GM23338 (cell line): ENCODE measurements around the gene TTLL8. TPM values are rescaled to one million over a fixed set of nuclear protein-coding genes. Genes with fewer than 3 reads are reported as not detected.

Source experiments
- ATAC-seq: fragments of 200-7000 bp; cut with Tn5 transposase; 3 replicates; pipeline ENCODE4 v1.9.1; 2020
- DNase-seq: peaks from one replicate; pipeline ENCODE4 v3.0.0-alpha.2; 2015; ENCODE audit warnings: low spot score
- H2AFZ ChIP-seq: fragments of 200-600 bp; sonication (generic); 2 replicates; pipeline ENCODE4 v1.8.0; 2016; ENCODE audit warnings: antibody characterized with exemption, mild to moderate bottlenecking, moderate library complexity
- H3F3A ChIP-seq: fragments of 200-600 bp; sonication (generic); replicated peaks from 2 replicates; pipeline ENCODE4 v1.8.0; 2017; ENCODE audit warnings: antibody characterized with exemption, mixed run types, low read depth
- H3K27ac ChIP-seq: fragments of 200-600 bp; sonication (generic); 2 replicates; pipeline ENCODE4 v1.6.1; 2016; ENCODE audit warnings: low read depth
- H3K27me3 ChIP-seq: fragments of 200-600 bp; sonication (generic); 2 replicates; pipeline ENCODE4 v1.8.0; 2016; ENCODE audit warnings: mild to moderate bottlenecking, mixed run types, moderate library complexity; ENCODE audit not compliant: insufficient read depth
- H3K36me3 ChIP-seq: fragments of 200-600 bp; sonication (generic); 2 replicates; pipeline ENCODE4 v1.8.0; 2016; ENCODE audit warnings: mild to moderate bottlenecking; ENCODE audit not compliant: insufficient read depth
- H3K4me1 ChIP-seq: fragments of 200-600 bp; sonication (generic); 2 replicates; pipeline ENCODE4 v1.8.0; 2016; ENCODE audit warnings: mild to moderate bottlenecking, moderate library complexity; ENCODE audit not compliant: insufficient read depth
- H3K4me2 ChIP-seq: fragments of 200-600 bp; sonication (generic); 2 replicates; pipeline ENCODE4 v1.7.1; 2017; ENCODE audit warnings: mixed run types
- H3K4me3 ChIP-seq: fragments of 200-600 bp; sonication (generic); 2 replicates; pipeline ENCODE4 v1.6.1; 2016; ENCODE audit warnings: mixed run types
- H3K79me2 ChIP-seq: fragments of 200-600 bp; sonication (generic); replicated peaks from 2 replicates; pipeline ENCODE4 v1.8.0; 2017; ENCODE audit warnings: mild to moderate bottlenecking; ENCODE audit not compliant: insufficient read depth
- H3K9me2 ChIP-seq: fragments of 200-600 bp; sonication (generic); 2 replicates; pipeline ENCODE4 v1.8.0; 2017; ENCODE audit not compliant: insufficient read depth
- H4K20me1 ChIP-seq: fragments of 200-600 bp; sonication (generic); replicated peaks from 2 replicates; pipeline ENCODE4 v1.8.0; 2017; ENCODE audit warnings: mild to moderate bottlenecking; ENCODE audit not compliant: insufficient read depth
- H3K27ac Mint-ChIP-seq: 2 replicates; pipeline ENCODE4 v1.8.0; 2020; ENCODE audit warnings: inconsistent platforms, mild to moderate bottlenecking, moderate library complexity, mixed read lengths
- H3K27me3 Mint-ChIP-seq: 3 replicates; pipeline ENCODE4 v1.8.0; 2022; ENCODE audit warnings: low read depth, mild to moderate bottlenecking, moderate library complexity, mixed read lengths, inconsistent platforms; ENCODE audit not compliant: insufficient read depth, poor library complexity
- H3K36me3 Mint-ChIP-seq: 3 replicates; pipeline ENCODE4 v1.8.0; 2021; ENCODE audit warnings: low read depth, mild to moderate bottlenecking, inconsistent platforms, moderate library complexity, mixed read lengths
- H3K4me1 Mint-ChIP-seq: 3 replicates; pipeline ENCODE4 v1.8.0; 2020; ENCODE audit warnings: mild to moderate bottlenecking, inconsistent platforms, mixed read lengths
- H3K4me3 Mint-ChIP-seq: 3 replicates; pipeline ENCODE4 v1.8.0; 2021; ENCODE audit warnings: moderate library complexity, mild to moderate bottlenecking, inconsistent platforms, mixed read lengths
- H3K9me3 Mint-ChIP-seq: 3 replicates; pipeline ENCODE4 v1.8.0; 2020; ENCODE audit warnings: moderate library complexity, mild to moderate bottlenecking, inconsistent platforms, mixed read lengths
- EZH2 ChIP-seq: fragments of 200-600 bp; sonication (generic); IDR thresholded peaks from one replicate; pipeline ENCODE4 v1.8.0; 2017; ENCODE audit warnings: antibody characterized with exemption, mild to moderate bottlenecking, low read depth; ENCODE audit not compliant: unreplicated experiment
- EZH2phosphoT487 ChIP-seq: fragments of 200-600 bp; sonication (generic); IDR thresholded peaks from one replicate; pipeline ENCODE4 v1.8.1; 2018; ENCODE audit warnings: antibody characterized with exemption; ENCODE audit not compliant: unreplicated experiment
- JUNB ChIP-seq: IDR thresholded peaks from one replicate; pipeline ENCODE4 v1.6.1; 2016; ENCODE audit warnings: antibody characterized with exemption; ENCODE audit not compliant: unreplicated experiment
- NANOG ChIP-seq: IDR thresholded peaks from 2 replicates; pipeline ENCODE4 v1.6.1; 2016; ENCODE audit warnings: antibody characterized with exemption, borderline replicate concordance
- POLR2AphosphoS5 ChIP-seq: IDR thresholded peaks from 2 replicates; pipeline ENCODE4 v1.6.1; 2016; ENCODE audit warnings: antibody characterized with exemption, low read depth
- STAT1 ChIP-seq: IDR thresholded peaks from one replicate; pipeline ENCODE4 v1.6.1; 2016; ENCODE audit warnings: antibody characterized with exemption; ENCODE audit not compliant: unreplicated experiment
- ZNF114 ChIP-seq: fragments of 250-450 bp; sonication (Bioruptor Pico); IDR thresholded peaks from 2 replicates; pipeline ENCODE4 v1.5.0; 2020; ENCODE audit warnings: mild to moderate bottlenecking, moderate library complexity
- ZNF331 ChIP-seq: fragments of 250-450 bp; sonication (Bioruptor Pico); IDR thresholded peaks from 2 replicates; pipeline ENCODE4 v1.5.0; 2020; ENCODE audit warnings: low read depth, mild to moderate bottlenecking, moderate library complexity
- polyA plus RNA-seq: library from polyadenylated mRNA; unstranded; fragments of >200 nt; fragmentation: Nextera tagmentation; extraction: Ambion mirVana; gene quantifications from 2 replicates; pipeline ENCODE4 v1.2.1, GENCODE V29; 2016
- total RNA-seq: library from RNA; depleted of rRNA; stranded (reverse); fragments of >200 nt; shearing (Covaris generic); gene quantifications from 2 replicates; pipeline ENCODE4 v1.2.3, GENCODE V29; 2014
- TF ChIP-seq, protein P1 (sequence below), 2 experiments: fragments of 200-600 bp in 1 of 2; sonication (generic) in 1 of 2; conservative IDR thresholded peaks; 2 replicates each; pipeline versions ENCODE4 v1.5.1 to v1.6.1; 2016 to 2017; ENCODE audit warnings: antibody characterized with exemption in 2 of 2, low read depth in 2 of 2, mild to moderate bottlenecking in 2 of 2, moderate library complexity in 1 of 2
- TF ChIP-seq, protein P2 (sequence below): IDR thresholded peaks from one replicate; pipeline ENCODE4 v1.6.1; 2018; ENCODE audit warnings: antibody characterized with exemption; ENCODE audit not compliant: unreplicated experiment
- TF ChIP-seq, protein P3 (sequence below): IDR thresholded peaks from 2 replicates; pipeline ENCODE4 v1.6.1; 2016; ENCODE audit warnings: antibody characterized with exemption

The TTLL8 gene
- total and polyA plus RNA-seq, 2 experiments from 2014 or later, result not detected

- TF ChIP-seq, protein P1, sequence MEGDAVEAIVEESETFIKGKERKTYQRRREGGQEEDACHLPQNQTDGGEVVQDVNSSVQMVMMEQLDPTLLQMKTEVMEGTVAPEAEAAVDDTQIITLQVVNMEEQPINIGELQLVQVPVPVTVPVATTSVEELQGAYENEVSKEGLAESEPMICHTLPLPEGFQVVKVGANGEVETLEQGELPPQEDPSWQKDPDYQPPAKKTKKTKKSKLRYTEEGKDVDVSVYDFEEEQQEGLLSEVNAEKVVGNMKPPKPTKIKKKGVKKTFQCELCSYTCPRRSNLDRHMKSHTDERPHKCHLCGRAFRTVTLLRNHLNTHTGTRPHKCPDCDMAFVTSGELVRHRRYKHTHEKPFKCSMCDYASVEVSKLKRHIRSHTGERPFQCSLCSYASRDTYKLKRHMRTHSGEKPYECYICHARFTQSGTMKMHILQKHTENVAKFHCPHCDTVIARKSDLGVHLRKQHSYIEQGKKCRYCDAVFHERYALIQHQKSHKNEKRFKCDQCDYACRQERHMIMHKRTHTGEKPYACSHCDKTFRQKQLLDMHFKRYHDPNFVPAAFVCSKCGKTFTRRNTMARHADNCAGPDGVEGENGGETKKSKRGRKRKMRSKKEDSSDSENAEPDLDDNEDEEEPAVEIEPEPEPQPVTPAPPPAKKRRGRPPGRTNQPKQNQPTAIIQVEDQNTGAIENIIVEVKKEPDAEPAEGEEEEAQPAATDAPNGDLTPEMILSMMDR (conservative IDR thresholded peaks at IDR 0.05; ENCODE audit: low read depth in 2 of 2), result no peak
- TF ChIP-seq POLR2AphosphoS5 (no peak), EZH2 (no peak), ZNF114 (CRISPR knock-in tag) (no peak), JUNB (no peak)
- TF ChIP-seq, protein P2, sequence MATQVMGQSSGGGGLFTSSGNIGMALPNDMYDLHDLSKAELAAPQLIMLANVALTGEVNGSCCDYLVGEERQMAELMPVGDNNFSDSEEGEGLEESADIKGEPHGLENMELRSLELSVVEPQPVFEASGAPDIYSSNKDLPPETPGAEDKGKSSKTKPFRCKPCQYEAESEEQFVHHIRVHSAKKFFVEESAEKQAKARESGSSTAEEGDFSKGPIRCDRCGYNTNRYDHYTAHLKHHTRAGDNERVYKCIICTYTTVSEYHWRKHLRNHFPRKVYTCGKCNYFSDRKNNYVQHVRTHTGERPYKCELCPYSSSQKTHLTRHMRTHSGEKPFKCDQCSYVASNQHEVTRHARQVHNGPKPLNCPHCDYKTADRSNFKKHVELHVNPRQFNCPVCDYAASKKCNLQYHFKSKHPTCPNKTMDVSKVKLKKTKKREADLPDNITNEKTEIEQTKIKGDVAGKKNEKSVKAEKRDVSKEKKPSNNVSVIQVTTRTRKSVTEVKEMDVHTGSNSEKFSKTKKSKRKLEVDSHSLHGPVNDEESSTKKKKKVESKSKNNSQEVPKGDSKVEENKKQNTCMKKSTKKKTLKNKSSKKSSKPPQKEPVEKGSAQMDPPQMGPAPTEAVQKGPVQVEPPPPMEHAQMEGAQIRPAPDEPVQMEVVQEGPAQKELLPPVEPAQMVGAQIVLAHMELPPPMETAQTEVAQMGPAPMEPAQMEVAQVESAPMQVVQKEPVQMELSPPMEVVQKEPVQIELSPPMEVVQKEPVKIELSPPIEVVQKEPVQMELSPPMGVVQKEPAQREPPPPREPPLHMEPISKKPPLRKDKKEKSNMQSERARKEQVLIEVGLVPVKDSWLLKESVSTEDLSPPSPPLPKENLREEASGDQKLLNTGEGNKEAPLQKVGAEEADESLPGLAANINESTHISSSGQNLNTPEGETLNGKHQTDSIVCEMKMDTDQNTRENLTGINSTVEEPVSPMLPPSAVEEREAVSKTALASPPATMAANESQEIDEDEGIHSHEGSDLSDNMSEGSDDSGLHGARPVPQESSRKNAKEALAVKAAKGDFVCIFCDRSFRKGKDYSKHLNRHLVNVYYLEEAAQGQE, result no peak
These were observed 31.1 kb upstream of the TTLL8 start (continued) for GRCh38 chr22:50089231-50089630.

DNA sequence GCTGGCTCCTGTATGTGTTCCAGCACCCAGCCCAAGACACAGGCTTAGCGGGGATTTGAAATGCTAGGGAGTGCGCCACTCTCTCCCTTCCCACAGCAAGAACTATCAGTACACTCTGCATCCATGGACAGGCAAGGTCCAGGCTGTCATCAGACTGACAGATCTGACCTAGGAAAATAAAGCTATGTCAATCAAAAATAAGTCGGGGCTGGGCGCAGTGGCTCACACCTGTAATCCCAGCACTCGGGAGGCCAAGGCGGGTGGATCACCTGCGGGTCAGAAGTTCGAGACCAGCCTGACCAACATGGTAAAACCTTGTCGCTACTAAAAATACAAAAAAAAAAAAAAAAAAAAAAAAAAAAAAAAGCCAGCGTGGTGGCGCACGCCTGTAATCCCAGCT lies 30.0 kb upstream of the TTLL8 start:
- Mint-ChIP-seq H3K36me3 (peaks cover 7% of the 10 kb centered on the region; the same call in 1 of the 3 replicates), H3K27me3 (peaks cover 11% of the 10 kb centered on the region), H3K9me3 (peaks cover 8% of the 10 kb centered on the region; the same call in 2 of the 3 replicates), H3K4me1 (peaks cover 4% of the 10 kb centered on the region), H3K27ac (no peak overlapping the region), H3K4me3 (no peak overlapping the region)
- Histone ChIP-seq H3K79me2 (no peaks in the 10 kb centered on the region), H3K4me3 (no peak overlapping the region), H3K27me3 (peaks cover 23% of the 10 kb centered on the region), H2AFZ (no peak overlapping the region), H3K36me3 (no peaks in the 10 kb centered on the region), H4K20me1 (no peaks in the 10 kb centered on the region), H3K9me2 (no peaks in the 10 kb centered on the region), H3F3A (peaks cover 5% of the 10 kb centered on the region; the same call in 1 of the 2 replicates), H3K4me2 (no peak overlapping the region), H3K27ac (no peak overlapping the region), H3K4me1 (no peaks in the 10 kb centered on the region; the same call in 1 of the 2 replicates)
- DNase-seq (no peak), ATAC-seq (no peak)
- no peak for TF ChIP-seq EZH2phosphoT487

GRCh38 chr22:50087646-50088045 lies 29.5 kb upstream of the TTLL8 start:
- no peak overlapping the region for H2AFZ ChIP-seq
- H3K4me2 ChIP-seq, result no peak overlapping the region
- DNase-seq (no peak), ATAC-seq (no peak)
- Mint-ChIP-seq H3K4me1 (peaks cover 8% of the 10 kb centered on the region), H3K4me3 (no peak overlapping the region), H3K9me3 (peaks cover 8% of the 10 kb centered on the region; the same call in 2 of the 3 replicates), H3K27me3 (peaks cover 15% of the 10 kb centered on the region), H3K27ac (no peak overlapping the region), H3K36me3 (peaks cover 7% of the 10 kb centered on the region; the same call in 1 of the 3 replicates)
- no peak overlapping the region for H3K27ac ChIP-seq
- H4K20me1 ChIP-seq, result no peaks in the 10 kb centered on the region
- no peaks in the 10 kb centered on the region for H3K79me2 ChIP-seq
- H3F3A ChIP-seq, result peaks cover 5% of the 10 kb centered on the region; the same call in 1 of the 2 replicates
- peaks cover 23% of the 10 kb centered on the region for H3K27me3 ChIP-seq
- no peak overlapping the region for H3K4me3 ChIP-seq
- no peaks in the 10 kb centered on the region; the same call in 1 of the 2 replicates for H3K4me1 ChIP-seq
- no peaks in the 10 kb centered on the region for H3K36me3 ChIP-seq
- H3K9me2 ChIP-seq, result no peaks in the 10 kb centered on the region
- TF ChIP-seq ZNF331 (CRISPR knock-in tag) (no peak), JUNB (no peak), NANOG (no peak), EZH2phosphoT487 (no peak), ZNF114 (CRISPR knock-in tag) (no peak), STAT1 (no peak)
- TF ChIP-seq, protein P1 (conservative IDR thresholded peaks at IDR 0.05; ENCODE audit: low read depth in 2 of 2), result no peak
- TF ChIP-seq, protein P3, sequence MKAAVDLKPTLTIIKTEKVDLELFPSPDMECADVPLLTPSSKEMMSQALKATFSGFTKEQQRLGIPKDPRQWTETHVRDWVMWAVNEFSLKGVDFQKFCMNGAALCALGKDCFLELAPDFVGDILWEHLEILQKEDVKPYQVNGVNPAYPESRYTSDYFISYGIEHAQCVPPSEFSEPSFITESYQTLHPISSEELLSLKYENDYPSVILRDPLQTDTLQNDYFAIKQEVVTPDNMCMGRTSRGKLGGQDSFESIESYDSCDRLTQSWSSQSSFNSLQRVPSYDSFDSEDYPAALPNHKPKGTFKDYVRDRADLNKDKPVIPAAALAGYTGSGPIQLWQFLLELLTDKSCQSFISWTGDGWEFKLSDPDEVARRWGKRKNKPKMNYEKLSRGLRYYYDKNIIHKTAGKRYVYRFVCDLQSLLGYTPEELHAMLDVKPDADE, result no peak
